ENCODE results near the gene GNPTAB. TPM values are rescaled to one million over a fixed set of nuclear protein-coding genes. Genes with fewer than 3 reads are reported as not detected.

Gene GNPTAB
- total and polyA plus RNA-seq, 2 of the 13 experiments (the other 11 are each of a cell fraction or from before 2014, with no cell fraction given): 13.6 to 19.4 TPM

- no peak for TF ChIP-seq ZNF281 (CRISPR knock-in tag; IDR thresholded peaks at IDR 0.05; ENCODE audit: borderline replicate concordance)
- no peak for TF ChIP-seq RNF219 (CRISPR knock-in tag; IDR thresholded peaks at IDR 0.05)
- TF ChIP-seq ZKSCAN1 (IDR thresholded peaks at IDR 0.05; ENCODE audit: low read length): no peak
- TF ChIP-seq CCDC6 (CRISPR knock-in tag; IDR thresholded peaks at IDR 0.05): no peak
- no peak for TF ChIP-seq ZFYVE20 (CRISPR knock-in tag; IDR thresholded peaks at IDR 0.05; ENCODE audit: borderline replicate concordance, low read depth)
Observed at GRCh38 chr12:101763246-101763931, 67.4 kb downstream of the GNPTAB start (continued).

GRCh38 chr12:101761781-101762180, 69.0 kb downstream of the GNPTAB start:
- BruUV-seq (replicated peaks): no TSS peak
- Histone ChIP-seq H2AFZ (ENCODE audit: low read length) (no peak overlapping the region), H3K79me2 (ENCODE audit: insufficient read depth, low read length) (no peaks in the 10 kb centered on the region), H3K4me3 (replicated peaks in 1 of 3; ENCODE audit: insufficient read depth in 1 of 3, low read depth in 2 of 3, low read length in 3 of 3) (no peak overlapping the region), H4K20me1 (ENCODE audit: insufficient read depth, low read length) (no peaks in the 10 kb centered on the region), H3K27ac (ENCODE audit: extremely low read length, insufficient read depth, low read length) (no peak overlapping the region), H3K4me2 (ENCODE audit: low read depth, low read length) (no peak overlapping the region), H3K9me3 (ENCODE audit: low read length) (no peaks in the 10 kb centered on the region), H3K9ac (ENCODE audit: insufficient read depth, low read depth, low read length) (no peak overlapping the region), H3K27me3 (ENCODE audit: control insufficient read depth in 1 of 2, insufficient read depth in 2 of 2, low read length in 2 of 2) (no peaks in the 10 kb centered on the region), H3K36me3 (replicated peaks in 1 of 2; ENCODE audit: control insufficient read depth in 1 of 2, insufficient read depth in 2 of 2, low read length in 2 of 2) (peaks cover 2 to 9% of the 10 kb centered on the region in 2 experiments; a peak in 1 of 5 replicates), H3K4me1 (ENCODE audit: insufficient read depth, low read length) (no peaks in the 10 kb centered on the region)
- ChIA-PET CTCF (ENCODE audit: low intra/inter-chr PET ratio, low total read pairs) (no interaction called here), POLR2A (no interaction called here)
- TF ChIP-seq ZNF691 (CRISPR knock-in tag; IDR thresholded peaks at IDR 0.05; ENCODE audit: borderline replicate concordance, low read depth): no peak
- no peak for TF ChIP-seq IRF9 (CRISPR knock-in tag; IDR thresholded peaks at IDR 0.05; ENCODE audit: borderline replicate concordance)
- TF ChIP-seq TP53 (CRISPR knock-in tag; conservative IDR thresholded peaks at IDR 0.05): no peak
- no peak for TF ChIP-seq ZBTB37 (CRISPR knock-in tag; IDR thresholded peaks at IDR 0.05)
- no peak for TF ChIP-seq MAF1 (CRISPR knock-in tag; IDR thresholded peaks at IDR 0.05; ENCODE audit: borderline replicate concordance)
- no peak for TF ChIP-seq ZNF816 (CRISPR knock-in tag; IDR thresholded peaks at IDR 0.05; ENCODE audit: borderline replicate concordance)
- TF ChIP-seq BRF2 (CRISPR knock-in tag; IDR thresholded peaks at IDR 0.05): no peak
- no peak for DNase-seq (ENCODE audit: low spot score)
- FAIRE-seq: no peak
- no peak for ATAC-seq
- 100% methylated on average over 4 of the region's 4 CpGs for WGBS (ENCODE audit: low lambda C conversion rate)
- in situ Hi-C loops (cut with HindIII; ENCODE audit: extremely low pct_ligation_motif_present, low pct_unique_long_range_greater_than_20kb): loop anchor here (25.0 kb wide), 1 partner anchor 349 kb away; the partner anchor contains the start of gene ARL1
- intact Hi-C loops (cut with micrococcal nuclease; ENCODE audit: unreplicated experiment): no loop called here
